Gastrocnemius medialis (tissue), 4 donors: ENCODE data around the gene TEX36.

Experiments used
- CTCF ChIP-seq, 5 experiments: fragments of 450-650 bp in 3 of 5; fragments of 200-600 bp in 2 of 5; sonication (generic) in 2 of 5; IDR thresholded peaks in 4 of 5; conservative IDR thresholded peaks in 1 of 5; 1 replicate in 4 of 5; 2 replicates in 1 of 5; pipeline ENCODE4 v1.5.1; 2016 to 2019; ENCODE audit warnings: antibody characterized with exemption in 5 of 5, mild to moderate bottlenecking in 3 of 5, moderate library complexity in 3 of 5
- POLR2A ChIP-seq, 2 donors: fragments of 450-650 bp; IDR thresholded peaks; one replicate each; pipeline ENCODE4 v1.6.1; 2017; ENCODE audit warnings: antibody characterized with exemption in 2 of 2, mild to moderate bottlenecking in 2 of 2, moderate library complexity in 2 of 2

DNA sequence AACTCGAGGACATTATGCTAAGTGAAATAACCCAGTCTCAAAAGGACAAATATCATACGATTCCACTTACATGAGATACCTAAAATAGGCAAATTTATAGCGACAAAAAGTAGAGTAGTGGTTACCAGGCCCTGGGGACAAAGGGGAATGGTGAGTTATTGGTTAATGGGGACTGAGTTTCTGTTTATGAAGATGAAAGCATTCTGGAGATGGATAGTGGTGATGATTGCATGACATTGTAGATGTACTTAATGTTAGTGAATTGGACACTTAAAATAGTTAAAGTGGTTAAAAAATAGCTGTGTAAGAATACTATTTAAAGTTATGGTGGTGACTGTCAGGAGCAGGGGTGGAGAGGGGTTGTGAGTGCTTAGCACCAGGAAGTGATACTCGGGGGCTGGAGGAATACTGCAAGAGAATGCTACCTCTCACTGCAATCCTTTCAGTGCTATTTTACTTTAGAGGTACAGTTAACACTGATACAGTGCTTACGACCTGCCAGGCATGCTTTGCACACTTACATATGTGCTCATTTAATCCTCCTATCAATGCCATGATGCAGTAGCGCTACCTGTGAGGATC is 16.7 kb upstream of the TEX36 start:
- TF ChIP-seq CTCF (IDR thresholded peaks at IDR 0.05 in 4 of 5, conservative IDR thresholded peaks at IDR 0.05 in 1 of 5) (no peak), POLR2A (IDR thresholded peaks at IDR 0.05) (no peak)
